ENCODE results near the gene SIRT2.

DNA sequence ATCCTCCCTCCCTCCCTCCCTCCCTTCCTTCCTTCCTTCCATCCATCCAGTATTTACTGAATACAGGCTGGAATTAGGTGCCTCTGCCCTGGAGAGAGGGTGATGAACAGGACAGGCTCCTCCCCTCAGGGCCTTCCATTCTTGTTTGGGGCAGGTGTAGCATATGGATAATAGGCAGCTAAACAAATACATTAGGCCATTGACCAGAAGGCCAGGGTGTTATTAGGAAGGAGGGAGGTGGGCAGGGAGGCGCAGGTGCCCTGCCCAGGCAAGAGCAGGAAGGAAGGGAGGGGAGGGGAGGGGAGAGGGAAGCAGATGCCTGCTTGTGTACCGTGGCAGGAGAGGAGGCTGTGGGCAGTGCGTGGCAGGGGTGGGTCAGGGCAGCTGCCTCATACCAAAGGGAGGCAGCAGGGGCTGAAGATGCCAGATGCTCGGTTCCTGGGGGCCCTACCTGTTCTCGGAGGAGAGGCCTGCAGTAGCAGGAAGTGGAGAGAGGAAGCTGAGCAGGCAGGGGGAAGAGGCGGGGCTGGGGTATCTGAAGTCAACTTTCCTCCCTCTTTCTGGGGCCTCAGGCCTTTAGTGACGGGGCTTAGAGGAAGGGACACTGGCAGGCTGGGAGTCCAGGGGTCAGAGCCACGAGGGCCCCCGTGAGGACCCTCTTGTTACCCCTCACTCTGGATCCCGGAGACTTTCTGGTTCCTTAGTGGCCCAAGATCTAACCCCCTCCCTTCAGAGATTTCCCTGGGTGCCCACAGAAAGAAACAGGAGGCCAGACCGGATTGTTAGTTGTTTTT is 21.4 kb downstream of the SIRT2 start, which contains the start of gene RINL:
- TF ChIP-seq, protein P1, sequence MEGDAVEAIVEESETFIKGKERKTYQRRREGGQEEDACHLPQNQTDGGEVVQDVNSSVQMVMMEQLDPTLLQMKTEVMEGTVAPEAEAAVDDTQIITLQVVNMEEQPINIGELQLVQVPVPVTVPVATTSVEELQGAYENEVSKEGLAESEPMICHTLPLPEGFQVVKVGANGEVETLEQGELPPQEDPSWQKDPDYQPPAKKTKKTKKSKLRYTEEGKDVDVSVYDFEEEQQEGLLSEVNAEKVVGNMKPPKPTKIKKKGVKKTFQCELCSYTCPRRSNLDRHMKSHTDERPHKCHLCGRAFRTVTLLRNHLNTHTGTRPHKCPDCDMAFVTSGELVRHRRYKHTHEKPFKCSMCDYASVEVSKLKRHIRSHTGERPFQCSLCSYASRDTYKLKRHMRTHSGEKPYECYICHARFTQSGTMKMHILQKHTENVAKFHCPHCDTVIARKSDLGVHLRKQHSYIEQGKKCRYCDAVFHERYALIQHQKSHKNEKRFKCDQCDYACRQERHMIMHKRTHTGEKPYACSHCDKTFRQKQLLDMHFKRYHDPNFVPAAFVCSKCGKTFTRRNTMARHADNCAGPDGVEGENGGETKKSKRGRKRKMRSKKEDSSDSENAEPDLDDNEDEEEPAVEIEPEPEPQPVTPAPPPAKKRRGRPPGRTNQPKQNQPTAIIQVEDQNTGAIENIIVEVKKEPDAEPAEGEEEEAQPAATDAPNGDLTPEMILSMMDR (IDR thresholded peaks at IDR 0.05), result no peak
- no peak for TF ChIP-seq POLR2A (IDR thresholded peaks at IDR 0.05)
